ENCODE measurements around the gene PBX1. TPM values are rescaled to one million over a fixed set of nuclear protein-coding genes. Genes with fewer than 3 reads are reported as not detected.
A peak's percentile ranks its signal among the peaks of the same experiment; 100 is the strongest.

PBX1 gene
- total and polyA plus RNA-seq, 4 donors: 14.0 to 125 (median 40.0) TPM

DNA sequence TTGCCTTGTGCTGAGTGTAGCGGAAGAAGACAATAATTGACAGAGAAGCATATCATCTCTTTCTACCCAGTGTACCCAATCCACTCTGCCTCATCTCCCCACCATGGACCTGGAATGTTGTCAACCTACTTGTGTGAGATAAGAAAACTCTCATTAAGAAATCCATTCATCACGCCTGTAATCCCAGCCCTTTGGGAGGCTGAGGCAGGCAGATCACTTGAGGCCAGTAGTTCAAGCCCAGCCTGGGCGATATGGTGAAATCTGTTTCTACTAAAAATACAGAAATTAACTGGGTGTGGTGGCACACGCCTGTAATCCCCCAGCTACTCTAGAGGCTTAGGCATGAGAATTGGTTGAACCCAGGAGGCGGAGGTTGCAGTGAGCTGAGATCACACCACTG is 209.6 kb downstream of the PBX1 start:
- WGBS, 2 donors: 88 to 92% methylated on average over 5 of the region's 5 CpGs
- no peaks in the 10 kb centered on the region for H3K9me3 ChIP-seq (ENCODE audit: control insufficient read depth, low read length)
- ATAC-seq (ENCODE audit: low FRiP score) (peak; percentile 25), DNase-seq (no peak)
- peak overlapping the region in 1 of 2 donors; percentile 27 for H3K27ac ChIP-seq (ENCODE audit: low read depth in 1 of 2, low read length in 2 of 2)
- intact Hi-C loops (cut with DNase I): loop anchor here in 1 of 2 donors (5.0 kb wide), 1 partner anchor 61 kb away; no protein-coding TSS in a partner anchor
- H3K4me3 ChIP-seq (ENCODE audit: low read length in 2 of 2): no peak overlapping the region
- peaks cover 6 to 12% of the 10 kb centered on the region in 2 donors for H3K4me1 ChIP-seq (ENCODE audit: control insufficient read depth in 1 of 2, insufficient read depth in 2 of 2, low read length in 2 of 2)
- no peaks in the 10 kb centered on the region for H3K36me3 ChIP-seq (ENCODE audit: control insufficient read depth in 1 of 2, insufficient read depth in 2 of 2, low read length in 1 of 2)
- H3K27me3 ChIP-seq (ENCODE audit: control insufficient read depth in 1 of 2, insufficient read depth in 2 of 2, low read length in 1 of 2): no peaks in the 10 kb centered on the region

DNA sequence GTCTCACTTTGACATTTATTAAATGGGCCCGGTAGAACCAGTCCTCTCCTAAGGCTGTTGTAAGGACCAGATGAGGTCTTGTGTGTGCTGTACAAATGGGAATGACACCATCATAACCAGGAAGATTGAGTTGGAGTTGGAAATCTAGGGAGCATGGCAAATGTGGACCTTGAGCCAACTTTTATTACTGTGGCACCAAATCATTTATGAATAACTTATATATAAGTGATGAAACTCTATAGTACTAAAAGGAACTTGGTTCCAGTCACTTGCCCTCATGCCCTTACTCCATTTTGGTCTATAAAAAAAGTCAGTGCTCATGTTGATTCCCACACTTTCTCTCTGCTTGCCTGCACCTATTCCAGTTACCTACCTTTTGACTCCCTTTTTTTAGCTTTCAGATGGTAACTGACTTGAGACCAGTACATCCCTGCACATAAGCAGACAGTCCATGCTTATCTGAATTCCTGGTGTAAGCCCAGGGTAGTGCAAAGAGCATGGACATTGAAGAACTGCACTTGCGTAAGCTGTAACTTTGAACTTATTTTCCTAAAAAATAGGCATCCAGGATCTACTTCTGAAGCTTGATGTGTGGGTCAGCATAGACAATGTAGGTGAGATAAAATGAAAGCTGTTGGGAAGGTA is 210.6 kb downstream of the PBX1 start:
- no peak overlapping the region for H3K4me3 ChIP-seq (ENCODE audit: low read length in 2 of 2)
- peaks cover 6 to 12% of the 10 kb centered on the region in 2 donors for H3K4me1 ChIP-seq (ENCODE audit: control insufficient read depth in 1 of 2, insufficient read depth in 2 of 2, low read length in 2 of 2)
- H3K27ac ChIP-seq (ENCODE audit: low read depth in 1 of 2, low read length in 2 of 2): peak overlapping the region in 1 of 2 donors; percentile 33
- intact Hi-C loops (cut with DNase I): loop anchor here in 1 of 2 donors (5.0 to 10.0 kb wide), 2 partner anchors 62 to 325 kb away; no protein-coding TSS in a partner anchor
- no peaks in the 10 kb centered on the region for H3K9me3 ChIP-seq (ENCODE audit: control insufficient read depth, low read length)
- H3K36me3 ChIP-seq (ENCODE audit: control insufficient read depth in 1 of 2, insufficient read depth in 2 of 2, low read length in 1 of 2): no peaks in the 10 kb centered on the region
- no peaks in the 10 kb centered on the region for H3K27me3 ChIP-seq (ENCODE audit: control insufficient read depth in 1 of 2, insufficient read depth in 2 of 2, low read length in 1 of 2)
- ATAC-seq (ENCODE audit: low FRiP score) (no peak), DNase-seq (no peak)
- WGBS, 2 donors: 91 to 95% methylated on average over 2 of the region's 2 CpGs

DNA sequence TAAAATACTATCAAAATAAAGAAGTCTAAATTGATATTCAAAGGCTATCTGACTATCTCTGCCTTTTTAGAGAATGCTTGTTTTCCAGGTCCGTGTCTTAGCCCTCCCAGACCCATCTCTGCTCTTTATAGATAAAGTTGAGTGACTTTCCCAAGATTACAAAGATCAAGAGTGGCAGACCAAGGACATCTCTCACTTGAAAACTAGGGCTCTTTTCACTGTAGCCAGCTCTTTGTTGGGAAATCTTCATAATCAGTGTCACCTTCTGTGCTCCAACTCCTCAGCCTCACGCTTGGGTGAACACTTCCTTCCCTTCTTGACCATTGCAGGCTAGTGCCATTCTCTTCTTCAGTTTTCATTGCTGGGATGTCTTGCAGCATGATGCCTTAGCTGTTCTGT is 211.1 kb downstream of the PBX1 start:
- Histone ChIP-seq H3K27me3 (ENCODE audit: control insufficient read depth in 1 of 2, insufficient read depth in 2 of 2, low read length in 1 of 2) (no peaks in the 10 kb centered on the region), H3K4me3 (ENCODE audit: low read length in 2 of 2) (no peak overlapping the region), H3K4me1 (ENCODE audit: control insufficient read depth in 1 of 2, insufficient read depth in 2 of 2, low read length in 2 of 2) (peaks cover 6 to 12% of the 10 kb centered on the region in 2 donors), H3K27ac (ENCODE audit: low read depth in 1 of 2, low read length in 2 of 2) (peak overlapping the region in 1 of 2 donors; percentile 23), H3K9me3 (ENCODE audit: control insufficient read depth, low read length) (no peaks in the 10 kb centered on the region), H3K36me3 (ENCODE audit: control insufficient read depth in 1 of 2, insufficient read depth in 2 of 2, low read length in 1 of 2) (no peaks in the 10 kb centered on the region)
- 94 to 98% methylated on average over 2 of the region's 2 CpGs for WGBS, 2 donors
- intact Hi-C loops (cut with DNase I): loop anchor here in 1 of 2 donors (10.0 kb wide), 1 partner anchor 325 kb away; no protein-coding TSS in a partner anchor
- DNase-seq (no peak), ATAC-seq (ENCODE audit: low FRiP score) (no peak)

DNA sequence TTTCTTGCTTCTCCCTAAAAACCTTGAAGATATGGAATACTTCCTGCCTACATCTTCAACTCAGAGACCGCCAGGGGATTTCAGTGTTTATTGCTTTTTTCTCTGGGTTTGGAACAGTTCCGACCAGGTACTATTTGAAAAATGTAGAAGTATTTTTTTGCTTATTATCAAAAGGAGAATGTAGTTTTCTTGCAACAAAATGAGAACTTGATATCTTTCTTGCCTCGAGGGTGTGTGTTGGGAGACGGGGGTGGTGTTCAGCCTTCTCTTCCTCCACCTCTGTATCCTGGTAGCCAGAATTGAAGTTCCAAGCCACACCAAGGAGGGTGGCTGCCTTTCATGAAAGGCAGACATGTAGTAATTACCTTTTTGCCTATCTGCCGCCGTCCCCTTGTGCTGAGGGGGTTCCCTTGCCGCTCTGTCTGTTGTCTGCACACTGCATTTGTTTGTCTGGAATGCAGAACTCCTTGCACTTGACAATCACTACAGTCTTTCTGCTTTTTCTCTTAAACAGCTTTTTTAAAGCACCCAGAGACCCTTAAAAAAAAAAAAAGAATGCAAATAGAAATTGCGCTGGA is 212.1 kb downstream of the PBX1 start:
- Histone ChIP-seq H3K9me3 (ENCODE audit: control insufficient read depth, low read length) (no peaks in the 10 kb centered on the region), H3K36me3 (ENCODE audit: control insufficient read depth in 1 of 2, insufficient read depth in 2 of 2, low read length in 1 of 2) (no peaks in the 10 kb centered on the region), H3K4me3 (ENCODE audit: low read length in 2 of 2) (no peak overlapping the region), H3K4me1 (ENCODE audit: control insufficient read depth in 1 of 2, insufficient read depth in 2 of 2, low read length in 2 of 2) (peaks cover 3 to 10% of the 10 kb centered on the region in 2 donors), H3K27me3 (ENCODE audit: control insufficient read depth in 1 of 2, insufficient read depth in 2 of 2, low read length in 1 of 2) (no peaks in the 10 kb centered on the region), H3K27ac (ENCODE audit: low read depth in 1 of 2, low read length in 2 of 2) (peak overlapping the region; percentile 18 to 78)
- intact Hi-C loops (cut with DNase I): loop anchor here in 1 of 2 donors (10.0 kb wide), 1 partner anchor 326 kb away; no protein-coding TSS in a partner anchor
- ATAC-seq (ENCODE audit: low FRiP score) (no peak), DNase-seq (no peak)
- 30 to 39% methylated on average over 8 of the region's 8 CpGs for WGBS, 2 donors

DNA sequence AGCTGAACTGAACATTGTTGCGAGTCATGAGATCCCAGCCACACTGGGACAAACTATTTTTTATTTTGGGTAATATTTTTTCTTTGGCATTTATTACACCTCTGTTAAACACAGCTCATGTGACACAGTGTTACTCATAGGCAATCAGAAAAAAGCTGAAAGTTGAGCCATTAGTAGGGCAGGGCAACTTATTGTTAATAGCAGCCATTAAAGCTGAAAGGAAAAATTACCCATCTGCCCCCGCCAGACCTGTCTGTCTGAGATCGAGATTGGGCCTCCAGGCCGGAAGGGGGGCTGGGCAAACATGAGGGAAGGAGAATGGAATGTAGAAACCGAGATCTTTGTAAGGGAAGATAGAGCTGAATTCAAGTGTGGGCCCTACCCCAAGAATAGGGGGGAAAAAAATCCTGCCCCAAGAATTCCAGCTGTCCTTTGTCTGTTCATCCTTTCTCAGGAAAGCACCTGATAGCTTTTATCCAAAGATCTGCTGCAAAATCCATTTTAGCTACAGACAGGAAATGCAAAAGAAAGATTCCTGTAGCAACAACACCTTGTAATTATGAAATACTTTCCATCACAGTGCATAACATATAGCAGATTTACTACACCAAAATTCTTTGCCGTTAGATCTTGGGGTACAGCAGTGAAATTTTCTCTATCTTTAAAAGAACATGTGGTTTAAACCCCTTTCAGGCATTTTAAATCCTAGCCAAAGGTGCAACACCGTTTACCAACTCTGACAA is 212.8 kb downstream of the PBX1 start:
- peaks cover 3 to 6% of the 10 kb centered on the region in 2 donors for H3K4me1 ChIP-seq (ENCODE audit: control insufficient read depth in 1 of 2, insufficient read depth in 2 of 2, low read length in 2 of 2)
- intact Hi-C loops (cut with DNase I): loop anchor here in 1 of 2 donors (10.0 kb wide), 1 partner anchor 327 kb away; no protein-coding TSS in a partner anchor
- H3K36me3 ChIP-seq (ENCODE audit: control insufficient read depth in 1 of 2, insufficient read depth in 2 of 2, low read length in 1 of 2): no peaks in the 10 kb centered on the region
- H3K9me3 ChIP-seq (ENCODE audit: control insufficient read depth, low read length): no peaks in the 10 kb centered on the region
- no peaks in the 10 kb centered on the region for H3K27me3 ChIP-seq (ENCODE audit: control insufficient read depth in 1 of 2, insufficient read depth in 2 of 2, low read length in 1 of 2)
- ATAC-seq (ENCODE audit: low FRiP score): peak; percentile 57
- 15 to 16% methylated on average over 7 of the region's 7 CpGs for whole genome bisulfite sequencing, 2 donors
- H3K4me3 ChIP-seq (ENCODE audit: low read length in 2 of 2): no peak overlapping the region
- DNase-seq: peak in 1 of 2 donors; percentile 56
- H3K27ac ChIP-seq (ENCODE audit: low read depth in 1 of 2, low read length in 2 of 2): peak overlapping the region; percentile 59 to 82

DNA sequence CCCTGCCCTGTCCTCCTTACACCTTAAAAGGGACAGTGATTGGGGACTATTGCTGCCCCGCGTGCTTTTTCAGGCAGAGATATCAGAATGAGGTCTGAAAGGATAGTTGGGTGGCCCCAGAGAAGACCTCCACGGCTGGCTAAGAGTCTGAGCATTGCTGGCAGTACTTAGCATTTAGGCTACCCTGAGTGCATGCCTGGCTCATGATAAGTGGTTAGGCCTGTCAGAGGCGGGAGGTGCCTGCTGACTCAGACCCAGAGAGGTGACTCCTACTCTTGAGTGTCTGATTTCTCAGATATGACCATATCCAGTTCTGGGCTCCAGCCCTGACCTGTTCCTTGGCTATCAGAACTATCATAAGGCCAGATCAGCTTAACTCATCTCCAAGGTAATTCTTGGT is 213.7 kb downstream of the PBX1 start:
- H3K4me3 ChIP-seq (ENCODE audit: low read length in 2 of 2): no peak overlapping the region
- H3K27ac ChIP-seq (ENCODE audit: low read depth in 1 of 2, low read length in 2 of 2): peak overlapping the region; percentile 59 to 82
- H3K9me3 ChIP-seq (ENCODE audit: control insufficient read depth, low read length): no peaks in the 10 kb centered on the region
- no peaks in the 10 kb centered on the region for H3K27me3 ChIP-seq (ENCODE audit: control insufficient read depth in 1 of 2, insufficient read depth in 2 of 2, low read length in 1 of 2)
- intact Hi-C loops (cut with DNase I): loop anchor here in 1 of 2 donors (10.0 kb wide), 1 partner anchor 328 kb away; no protein-coding TSS in a partner anchor
- peaks cover 3% of the 10 kb centered on the region in 2 donors for H3K4me1 ChIP-seq (ENCODE audit: control insufficient read depth in 1 of 2, insufficient read depth in 2 of 2, low read length in 2 of 2)
- no peaks in the 10 kb centered on the region for H3K36me3 ChIP-seq (ENCODE audit: control insufficient read depth in 1 of 2, insufficient read depth in 2 of 2, low read length in 1 of 2)
- peak; percentile 69 to 84 for DNase-seq
- 49 to 52% methylated on average over 4 of the region's 4 CpGs for WGBS, 2 donors
- peak; percentile 52 for ATAC-seq (ENCODE audit: low FRiP score)

DNA sequence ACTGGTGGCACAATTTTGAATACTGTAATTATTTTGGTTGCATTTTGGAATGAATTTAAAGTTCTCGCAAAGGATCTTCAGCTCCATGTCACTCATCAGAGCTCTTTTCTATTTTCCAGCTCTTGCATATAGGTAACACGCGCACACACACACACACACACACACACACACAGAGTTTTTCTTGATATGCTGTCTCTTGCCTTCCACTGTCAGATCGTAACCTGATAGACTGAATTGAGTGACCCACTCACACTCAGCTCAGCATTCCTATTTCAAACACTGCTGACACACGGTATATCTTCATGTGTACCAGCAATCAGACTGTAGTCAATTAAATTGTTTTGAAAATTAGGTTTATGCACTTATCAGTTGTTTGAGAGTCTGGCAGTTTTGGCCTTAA is 214.1 kb downstream of the PBX1 start:
- no peaks in the 10 kb centered on the region for H3K27me3 ChIP-seq (ENCODE audit: control insufficient read depth in 1 of 2, insufficient read depth in 2 of 2, low read length in 1 of 2)
- no peak overlapping the region for H3K4me3 ChIP-seq (ENCODE audit: low read length in 2 of 2)
- WGBS, 2 donors: 86 to 90% methylated on average over 5 of the region's 5 CpGs
- no peak overlapping the region for H3K27ac ChIP-seq (ENCODE audit: low read depth in 1 of 2, low read length in 2 of 2)
- no peak for ATAC-seq (ENCODE audit: low FRiP score)
- H3K36me3 ChIP-seq (ENCODE audit: control insufficient read depth in 1 of 2, insufficient read depth in 2 of 2, low read length in 1 of 2): no peaks in the 10 kb centered on the region
- H3K4me1 ChIP-seq (ENCODE audit: control insufficient read depth in 1 of 2, insufficient read depth in 2 of 2, low read length in 2 of 2): peaks cover 3% of the 10 kb centered on the region in 2 donors
- DNase-seq: no peak
- intact Hi-C loops (cut with DNase I): loop anchor here in 1 of 2 donors (10.0 kb wide), 1 partner anchor 328 kb away; no protein-coding TSS in a partner anchor
- H3K9me3 ChIP-seq (ENCODE audit: control insufficient read depth, low read length): no peaks in the 10 kb centered on the region

DNA sequence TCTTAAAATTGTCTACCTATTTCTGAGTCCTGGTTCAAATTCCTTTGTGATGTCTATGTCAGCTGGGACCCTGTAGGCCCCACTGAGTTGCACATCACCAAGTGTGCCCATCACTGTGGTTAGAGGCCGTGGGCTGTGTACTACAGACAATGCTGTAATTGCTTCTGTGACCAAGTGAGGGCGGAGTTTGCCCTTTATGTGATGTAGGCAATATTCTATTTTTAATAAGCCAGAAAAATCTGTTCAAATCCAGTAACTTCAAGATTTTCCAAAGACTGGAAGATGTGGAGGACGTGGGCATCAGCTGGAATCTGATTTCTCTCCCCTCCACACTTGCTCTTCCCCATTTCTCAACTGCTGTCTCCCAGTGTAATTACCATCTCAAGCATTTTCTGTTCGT is 215.4 kb downstream of the PBX1 start:
- DNase-seq: no peak
- H3K9me3 ChIP-seq (ENCODE audit: control insufficient read depth, low read length): no peaks in the 10 kb centered on the region
- H3K4me3 ChIP-seq (ENCODE audit: low read length in 2 of 2): no peak overlapping the region
- H3K36me3 ChIP-seq (ENCODE audit: control insufficient read depth in 1 of 2, insufficient read depth in 2 of 2, low read length in 1 of 2): no peaks in the 10 kb centered on the region
- WGBS, 2 donors: 72% methylated on average over 4 of the region's 4 CpGs
- H3K27me3 ChIP-seq (ENCODE audit: control insufficient read depth in 1 of 2, insufficient read depth in 2 of 2, low read length in 1 of 2): no peaks in the 10 kb centered on the region
- no peak for ATAC-seq (ENCODE audit: low FRiP score)
- no peak overlapping the region for H3K27ac ChIP-seq (ENCODE audit: low read depth in 1 of 2, low read length in 2 of 2)
- intact Hi-C loops (cut with DNase I): loop anchor here in 1 of 2 donors (10.0 kb wide), 1 partner anchor 330 kb away; no protein-coding TSS in a partner anchor
- H3K4me1 ChIP-seq (ENCODE audit: control insufficient read depth in 1 of 2, insufficient read depth in 2 of 2, low read length in 2 of 2): peaks cover 3% of the 10 kb centered on the region in 2 donors
